Activated T-cell treated with anti-CD3 and anti-CD28 coated beads, Interleukin-2, amount 50 U/mL, for 24 hours (primary cell): ENCODE measurements around the gene BCL2L2.

ENCODE experiments used
- DNase-seq: peaks from one replicate; pipeline ENCODE4 v3.0.0-alpha.2; 2020
- H3K27ac Mint-ChIP-seq: 2 replicates; pipeline ENCODE4 v1.8.0; 2020; ENCODE audit warnings: mild to moderate bottlenecking, mixed read lengths
- H3K27me3 Mint-ChIP-seq: 2 replicates; pipeline ENCODE4 v1.8.0; 2020; ENCODE audit warnings: mixed read lengths
- H3K36me3 Mint-ChIP-seq: 2 replicates; pipeline ENCODE4 v1.8.0; 2020; ENCODE audit warnings: low read depth, mixed read lengths
- H3K4me1 Mint-ChIP-seq: 2 replicates; pipeline ENCODE4 v1.8.0; 2020; ENCODE audit warnings: low read depth, mixed read lengths
- H3K4me3 Mint-ChIP-seq: 2 replicates; pipeline ENCODE4 v1.8.0; 2020; ENCODE audit warnings: mild to moderate bottlenecking, moderate library complexity, mixed read lengths
- H3K9me3 Mint-ChIP-seq: 2 replicates; pipeline ENCODE4 v1.8.0; 2020; ENCODE audit warnings: mixed read lengths

BCL2L2 gene

GRCh38 chr14:23352506-23353432, 46.1 kb downstream of the BCL2L2 start, which contains the start of gene SLC22A17:
Gene SLC22A17, minus strand, starts transcription at chr14:23352887.
- no peak within 1 kb of the TSS for H3K27ac Mint-ChIP-seq
- H3K4me1 Mint-ChIP-seq: peaks cover 9% of the 10 kb centered on the region
- peaks cover 42% of the 10 kb centered on the region for H3K27me3 Mint-ChIP-seq
- DNase-seq: peak; percentile 72
- no peaks in the 10 kb centered on the region for H3K9me3 Mint-ChIP-seq
- no peaks in the 10 kb centered on the region for H3K36me3 Mint-ChIP-seq
- H3K4me3 Mint-ChIP-seq: peak within 1 kb of the TSS; percentile 60

GRCh38 chr14:23353433-23353780, 46.8 kb downstream of the BCL2L2 start:
- Mint-ChIP-seq H3K9me3 (no peaks in the 10 kb centered on the region), H3K27me3 (peaks cover 42% of the 10 kb centered on the region)

GRCh38 chr14:23354990-23355389, 48.4 kb downstream of the BCL2L2 start:
- no peak overlapping the region for H3K4me3 Mint-ChIP-seq
- peaks cover 9% of the 10 kb centered on the region for H3K4me1 Mint-ChIP-seq
- H3K27ac Mint-ChIP-seq: no peak overlapping the region
- no peaks in the 10 kb centered on the region for H3K36me3 Mint-ChIP-seq
- DNase-seq: no peak
- H3K9me3 Mint-ChIP-seq: no peaks in the 10 kb centered on the region
- H3K27me3 Mint-ChIP-seq: peaks cover 42% of the 10 kb centered on the region

More at GRCh38 chr14:23353433-23353780, 46.8 kb downstream of the BCL2L2 start:
- no peak for DNase-seq
- Mint-ChIP-seq H3K27ac (no peak overlapping the region), H3K4me3 (peak overlapping the region; percentile 60), H3K36me3 (no peaks in the 10 kb centered on the region), H3K4me1 (peaks cover 9% of the 10 kb centered on the region)

GRCh38 chr14:23355871-23356435, 49.3 kb downstream of the BCL2L2 start:
- peaks cover 37% of the 10 kb centered on the region for H3K27me3 Mint-ChIP-seq
- H3K27ac Mint-ChIP-seq: no peak overlapping the region
- no peaks in the 10 kb centered on the region for H3K9me3 Mint-ChIP-seq
- peaks cover 9% of the 10 kb centered on the region for H3K4me1 Mint-ChIP-seq
- no peak overlapping the region for H3K4me3 Mint-ChIP-seq
- no peaks in the 10 kb centered on the region for H3K36me3 Mint-ChIP-seq
- DNase-seq: no peak

- Mint-ChIP-seq H3K27ac (no peak overlapping the region), H3K27me3 (peaks cover 31% of the 10 kb centered on the region), H3K4me3 (no peak overlapping the region), H3K4me1 (peaks cover 4% of the 10 kb centered on the region), H3K36me3 (no peaks in the 10 kb centered on the region), H3K9me3 (no peaks in the 10 kb centered on the region)
- no peak for DNase-seq
These were observed 50.0 kb downstream of the BCL2L2 start for GRCh38 chr14:23356662-23357061.

GRCh38 chr14:23357261-23357660, 50.6 kb downstream of the BCL2L2 start:
- H3K4me3 Mint-ChIP-seq: no peak overlapping the region
- H3K36me3 Mint-ChIP-seq: no peaks in the 10 kb centered on the region
- DNase-seq: no peak
- H3K4me1 Mint-ChIP-seq: peaks cover 4% of the 10 kb centered on the region
- no peaks in the 10 kb centered on the region for H3K9me3 Mint-ChIP-seq
- H3K27me3 Mint-ChIP-seq: peaks cover 31% of the 10 kb centered on the region
- H3K27ac Mint-ChIP-seq: no peak overlapping the region

GRCh38 chr14:23358042-23358441, 51.4 kb downstream of the BCL2L2 start:
- Mint-ChIP-seq H3K4me1 (peaks cover under 1% of the 10 kb centered on the region), H3K27me3 (peaks cover 27% of the 10 kb centered on the region), H3K4me3 (no peak overlapping the region), H3K27ac (no peak overlapping the region), H3K36me3 (no peaks in the 10 kb centered on the region), H3K9me3 (no peaks in the 10 kb centered on the region)
- no peak for DNase-seq

GRCh38 chr14:23358553-23359166, 52.0 kb downstream of the BCL2L2 start:
- Mint-ChIP-seq H3K4me1 (no peaks in the 10 kb centered on the region), H3K27ac (no peak overlapping the region), H3K4me3 (no peak overlapping the region), H3K36me3 (no peaks in the 10 kb centered on the region), H3K27me3 (peaks cover 27% of the 10 kb centered on the region), H3K9me3 (no peaks in the 10 kb centered on the region)
- DNase-seq: no peak

- no peaks in the 10 kb centered on the region for H3K36me3 Mint-ChIP-seq
- H3K27ac Mint-ChIP-seq: no peak overlapping the region
- no peaks in the 10 kb centered on the region for H3K9me3 Mint-ChIP-seq
- no peak overlapping the region for H3K4me3 Mint-ChIP-seq
- peaks cover 27% of the 10 kb centered on the region for H3K27me3 Mint-ChIP-seq
- no peaks in the 10 kb centered on the region for H3K4me1 Mint-ChIP-seq
- no peak for DNase-seq
These were observed 52.6 kb downstream of the BCL2L2 start for GRCh38 chr14:23359167-23359626.

- DNase-seq: no peak
- no peak overlapping the region for H3K4me3 Mint-ChIP-seq
- no peaks in the 10 kb centered on the region for H3K36me3 Mint-ChIP-seq
- peaks cover 31% of the 10 kb centered on the region for H3K27me3 Mint-ChIP-seq
- H3K4me1 Mint-ChIP-seq: peaks cover 2% of the 10 kb centered on the region
- H3K27ac Mint-ChIP-seq: no peak overlapping the region
- H3K9me3 Mint-ChIP-seq: no peaks in the 10 kb centered on the region
These were observed 53.3 kb downstream of the BCL2L2 start for GRCh38 chr14:23359722-23360447.

GRCh38 chr14:23360496-23360895, 53.9 kb downstream of the BCL2L2 start:
- H3K4me1 Mint-ChIP-seq: peaks cover 3% of the 10 kb centered on the region

GRCh38 chr14:23361320-23361719, 54.7 kb downstream of the BCL2L2 start:
- Mint-ChIP-seq H3K27me3 (peaks cover 24% of the 10 kb centered on the region), H3K4me3 (no peak overlapping the region), H3K27ac (no peak overlapping the region), H3K36me3 (no peaks in the 10 kb centered on the region), H3K4me1 (peaks cover 3% of the 10 kb centered on the region), H3K9me3 (no peaks in the 10 kb centered on the region)
- no peak for DNase-seq

More at GRCh38 chr14:23360496-23360895, 53.9 kb downstream of the BCL2L2 start:
- DNase-seq: no peak
- Mint-ChIP-seq H3K27me3 (peaks cover 28% of the 10 kb centered on the region), H3K36me3 (no peaks in the 10 kb centered on the region), H3K4me3 (no peak overlapping the region), H3K27ac (no peak overlapping the region), H3K9me3 (no peaks in the 10 kb centered on the region)
